ENCODE results near the gene CALCB. TPM values are rescaled to one million over a fixed set of nuclear protein-coding genes. Genes with fewer than 3 reads are reported as not detected.

The CALCB gene
- total and polyA plus RNA-seq, 2 of the 8 experiments (the other 6 are each of a cell fraction or from before 2014, with no cell fraction given): 3.7 to 4.2 TPM

DNA sequence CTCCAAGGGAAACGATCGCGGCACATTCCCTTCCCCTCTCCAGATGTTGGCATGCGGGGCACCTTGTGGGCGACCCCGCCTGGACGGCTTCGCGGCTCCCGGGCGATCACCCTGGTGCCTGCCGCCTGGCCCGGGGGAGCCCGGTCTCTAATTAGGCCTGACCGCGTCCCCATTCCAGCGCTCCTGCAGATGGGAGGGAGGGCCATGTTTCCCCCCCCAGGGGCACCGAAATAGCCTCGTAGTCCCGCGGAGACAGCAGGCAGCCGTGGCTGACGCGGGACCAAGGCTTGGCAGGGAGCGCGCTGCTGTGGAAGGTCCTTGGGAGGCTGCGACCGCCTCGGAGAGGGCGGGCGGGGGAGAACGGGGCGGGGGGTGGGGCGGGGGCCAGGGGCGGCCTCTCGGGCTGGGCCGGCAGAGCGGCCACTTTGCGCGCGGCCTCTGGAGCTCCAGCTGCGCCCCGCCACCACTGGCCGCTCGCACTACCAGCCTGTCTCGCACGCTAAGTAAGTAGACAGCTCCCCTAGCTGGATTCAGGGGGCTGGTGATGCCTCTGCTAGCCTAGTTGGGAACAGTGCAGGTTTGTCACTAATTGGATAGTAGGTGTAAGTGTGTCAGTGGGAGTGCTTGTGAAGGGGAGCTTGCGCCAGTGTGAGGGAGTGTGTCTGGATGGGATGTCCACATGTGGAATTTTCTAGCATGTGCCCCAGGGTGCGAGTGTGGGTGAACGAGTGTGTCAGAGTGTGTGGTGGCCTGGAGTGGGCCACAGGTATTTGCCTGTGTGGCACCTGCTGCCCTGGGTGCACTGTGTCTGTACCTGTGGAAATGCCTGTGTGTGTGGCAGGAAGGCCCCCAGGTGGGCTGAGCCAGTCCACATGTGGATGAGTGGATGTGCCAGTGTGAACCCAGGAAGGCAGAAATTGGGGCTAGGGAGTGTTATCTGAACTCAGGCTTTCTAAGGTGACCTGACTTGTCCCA is 41.4 kb downstream of the CALCB start, which contains the start of gene INSC (continued):
- TF ChIP-seq, protein P1, sequence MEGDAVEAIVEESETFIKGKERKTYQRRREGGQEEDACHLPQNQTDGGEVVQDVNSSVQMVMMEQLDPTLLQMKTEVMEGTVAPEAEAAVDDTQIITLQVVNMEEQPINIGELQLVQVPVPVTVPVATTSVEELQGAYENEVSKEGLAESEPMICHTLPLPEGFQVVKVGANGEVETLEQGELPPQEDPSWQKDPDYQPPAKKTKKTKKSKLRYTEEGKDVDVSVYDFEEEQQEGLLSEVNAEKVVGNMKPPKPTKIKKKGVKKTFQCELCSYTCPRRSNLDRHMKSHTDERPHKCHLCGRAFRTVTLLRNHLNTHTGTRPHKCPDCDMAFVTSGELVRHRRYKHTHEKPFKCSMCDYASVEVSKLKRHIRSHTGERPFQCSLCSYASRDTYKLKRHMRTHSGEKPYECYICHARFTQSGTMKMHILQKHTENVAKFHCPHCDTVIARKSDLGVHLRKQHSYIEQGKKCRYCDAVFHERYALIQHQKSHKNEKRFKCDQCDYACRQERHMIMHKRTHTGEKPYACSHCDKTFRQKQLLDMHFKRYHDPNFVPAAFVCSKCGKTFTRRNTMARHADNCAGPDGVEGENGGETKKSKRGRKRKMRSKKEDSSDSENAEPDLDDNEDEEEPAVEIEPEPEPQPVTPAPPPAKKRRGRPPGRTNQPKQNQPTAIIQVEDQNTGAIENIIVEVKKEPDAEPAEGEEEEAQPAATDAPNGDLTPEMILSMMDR (IDR thresholded peaks at IDR 0.05; ENCODE audit: control extremely low read depth in 1 of 3, insufficient read depth in 1 of 3, low read depth in 1 of 3, low read length in 3 of 3): peak in 1 of 3 experiments; percentile 39; a peak in 2 of 4 replicates
- TF ChIP-seq POU5F1 (IDR thresholded peaks at IDR 0.05; ENCODE audit: low read depth, low read length) (no peak), KDM4A (IDR thresholded peaks at IDR 0.05; ENCODE audit: low read depth, low read length, severe bottlenecking) (peak; percentile 58), EP300 (IDR thresholded peaks at IDR 0.05; ENCODE audit: borderline replicate concordance in 1 of 2, low read depth in 2 of 2, low read length in 2 of 2) (no peak), TAF1 (IDR thresholded peaks at IDR 0.05; ENCODE audit: low read depth, low read length) (no peak), RXRA (IDR thresholded peaks at IDR 0.05; ENCODE audit: insufficient read depth, low read depth, low read length) (no peak), YY1 (IDR thresholded peaks at IDR 0.05; ENCODE audit: low read depth, low read length) (no peak), RAD21 (IDR thresholded peaks at IDR 0.05 in 1 of 2, conservative IDR thresholded peaks at IDR 0.05 in 1 of 2; ENCODE audit: low read depth in 2 of 2, low read length in 2 of 2) (peak; percentile 29 to 42; a peak in 3 of 4 replicates)
- TF ChIP-seq, protein P2, sequence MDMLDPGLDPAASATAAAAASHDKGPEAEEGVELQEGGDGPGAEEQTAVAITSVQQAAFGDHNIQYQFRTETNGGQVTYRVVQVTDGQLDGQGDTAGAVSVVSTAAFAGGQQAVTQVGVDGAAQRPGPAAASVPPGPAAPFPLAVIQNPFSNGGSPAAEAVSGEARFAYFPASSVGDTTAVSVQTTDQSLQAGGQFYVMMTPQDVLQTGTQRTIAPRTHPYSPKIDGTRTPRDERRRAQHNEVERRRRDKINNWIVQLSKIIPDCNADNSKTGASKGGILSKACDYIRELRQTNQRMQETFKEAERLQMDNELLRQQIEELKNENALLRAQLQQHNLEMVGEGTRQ (IDR thresholded peaks at IDR 0.05; ENCODE audit: low read length): no peak
